IPS DF 6.9 (cell line): ENCODE data around the gene ST6GALNAC1.
"Not testable (repeated sequence)": the region's sequence is repeated elsewhere in the genome, so short reads cannot be mapped to it uniquely, and the experiment has no call there.

Experiments
- DNase-seq: peaks from one replicate; pipeline ENCODE4 v3.0.0-alpha.2; 2013; ENCODE audit warnings: low read depth, low spot score
- H3K27ac ChIP-seq: one replicate; pipeline ENCODE4 v1.5.1; 2013; ENCODE audit warnings: low read length, control low read depth
- H3K27me3 ChIP-seq: 2 replicates; pipeline ENCODE4 v1.6.1; 2013; ENCODE audit warnings: mild to moderate bottlenecking, low read length; ENCODE audit not compliant: control insufficient read depth, insufficient read depth
- H3K36me3 ChIP-seq: 2 replicates; pipeline ENCODE4 v1.6.1; 2013; ENCODE audit warnings: low read length; ENCODE audit not compliant: control insufficient read depth, insufficient read depth
- H3K4me1 ChIP-seq: 2 replicates; pipeline ENCODE4 v1.6.1; 2013; ENCODE audit warnings: low read length; ENCODE audit not compliant: control insufficient read depth, insufficient read depth
- H3K4me3 ChIP-seq: 2 replicates; pipeline ENCODE4 v1.5.1; 2013; ENCODE audit warnings: mild to moderate bottlenecking, low read length
- H3K9me3 ChIP-seq: 2 replicates; pipeline ENCODE4 v1.6.1; 2013; ENCODE audit warnings: low read length, inconsistent platforms; ENCODE audit not compliant: control insufficient read depth, insufficient read depth
- WGBS: extraction: QIAGEN DNeasy Blood & Tissue Kit; methylation state at CpG from one replicate; pipeline ENCODE4 v1.1.7; 2013; ENCODE audit warnings: mixed read lengths, missing lambda C conversion rate; ENCODE audit not compliant: insufficient read length, insufficient coverage; 5-methylcytosine and 5-hydroxymethylcytosine counted together

The ST6GALNAC1 gene

DNA sequence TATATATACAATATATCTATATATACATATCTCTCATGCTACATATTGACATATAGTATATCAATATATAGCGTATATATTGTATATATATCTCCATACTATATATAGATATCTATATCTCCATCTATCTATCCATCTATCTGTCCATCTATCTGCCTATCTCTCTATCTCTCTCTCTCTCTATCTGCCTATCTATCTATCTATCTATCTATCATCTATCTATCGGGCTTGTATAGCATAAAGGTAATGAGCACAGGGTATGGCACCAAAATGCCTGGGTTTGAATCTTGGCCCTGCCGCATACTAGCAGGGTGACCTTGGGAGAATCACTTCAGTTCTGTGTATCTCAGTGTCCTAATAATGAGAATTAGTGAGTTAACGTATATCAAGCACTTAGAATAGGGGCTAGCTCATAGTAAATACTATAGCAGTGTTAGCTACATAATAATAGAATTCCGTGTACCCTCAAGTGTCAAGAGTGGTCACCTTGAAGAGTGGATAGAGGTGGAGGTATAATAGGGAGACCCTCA is 1.5 kb downstream of the ST6GALNAC1 start:
- no CpG with 5 or more reads among the region's 5 CpGs for WGBS
- Histone ChIP-seq H3K9me3 (no peaks in the 10 kb centered on the region), H3K27ac (no peak overlapping the region), H3K4me1 (no peaks in the 10 kb centered on the region), H3K4me3 (no peak overlapping the region), H3K36me3 (no peaks in the 10 kb centered on the region), H3K27me3 (no peaks in the 10 kb centered on the region)
- no peak for DNase-seq

DNA sequence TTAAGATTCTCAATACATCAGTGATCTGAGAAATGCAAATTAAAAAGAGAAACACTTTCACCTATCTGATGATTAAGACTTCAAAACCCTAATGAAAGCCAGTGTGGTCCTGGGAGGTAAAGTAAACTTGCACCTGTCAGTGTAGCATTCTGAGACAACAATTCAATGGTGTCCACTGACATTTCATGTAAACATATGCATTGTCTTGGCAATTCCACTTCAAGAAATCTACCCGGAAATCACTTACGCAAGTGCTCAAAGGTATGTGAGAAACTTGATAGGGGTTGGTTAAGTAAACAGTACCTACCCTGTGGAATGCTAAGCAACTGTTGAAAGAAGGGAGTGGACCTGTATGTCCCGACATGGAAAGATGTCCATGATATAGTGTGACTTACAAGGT is 2.1 kb downstream of the ST6GALNAC1 start:
- no peaks in the 10 kb centered on the region for H3K27me3 ChIP-seq
- no peak overlapping the region for H3K4me3 ChIP-seq
- H3K4me1 ChIP-seq, result no peaks in the 10 kb centered on the region
- no peak for DNase-seq
- WGBS, result no CpG with 5 or more reads among the region's 3 CpGs
- H3K9me3 ChIP-seq, result no peaks in the 10 kb centered on the region
- no peaks in the 10 kb centered on the region for H3K36me3 ChIP-seq
- H3K27ac ChIP-seq, result no peak overlapping the region

DNA sequence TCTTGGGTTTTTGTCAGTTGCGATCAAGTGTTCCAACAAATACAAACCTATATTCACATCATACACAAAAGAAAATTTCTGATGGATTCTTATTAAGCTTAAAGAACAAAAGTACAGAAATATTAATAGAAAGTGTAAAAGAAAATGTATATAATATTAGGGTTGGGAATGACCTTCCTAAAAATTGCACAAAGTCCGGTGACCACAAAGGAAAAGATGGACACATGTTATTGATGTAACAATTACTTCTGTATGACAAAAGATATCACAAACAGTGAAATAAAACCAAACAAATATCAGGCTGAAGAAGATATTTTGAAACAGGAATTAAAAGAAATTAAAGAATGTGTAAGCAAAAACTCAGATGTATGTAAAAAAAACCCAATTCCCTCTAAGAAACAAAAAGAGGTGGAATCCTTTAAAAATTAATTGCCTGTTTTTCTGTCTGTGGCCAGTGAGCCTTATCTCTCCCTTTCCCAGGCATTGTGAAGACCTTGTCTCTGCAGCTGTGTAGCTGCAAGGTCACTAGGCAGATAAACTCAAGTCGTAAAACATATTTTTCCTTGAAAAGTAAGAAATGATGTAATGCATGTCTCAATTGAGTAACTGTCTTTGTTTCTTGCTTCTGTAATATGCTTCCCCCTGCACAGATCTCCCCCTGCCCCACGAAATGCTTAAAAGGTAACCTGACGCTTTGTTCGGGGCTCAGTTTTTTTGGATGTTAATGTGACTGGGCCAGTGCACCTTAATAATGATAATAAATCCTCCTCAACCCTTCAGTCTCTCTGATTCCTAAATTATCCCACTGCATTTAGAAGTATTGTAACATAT is 2.8 kb downstream of the ST6GALNAC1 start:
- WGBS, result no CpG with 5 or more reads among the region's 6 CpGs
- Histone ChIP-seq H3K4me3 (no peak overlapping the region), H3K9me3 (no peaks in the 10 kb centered on the region), H3K27ac (no peak overlapping the region), H3K36me3 (no peaks in the 10 kb centered on the region), H3K27me3 (no peaks in the 10 kb centered on the region), H3K4me1 (no peaks in the 10 kb centered on the region)
- DNase-seq, result no peak

DNA sequence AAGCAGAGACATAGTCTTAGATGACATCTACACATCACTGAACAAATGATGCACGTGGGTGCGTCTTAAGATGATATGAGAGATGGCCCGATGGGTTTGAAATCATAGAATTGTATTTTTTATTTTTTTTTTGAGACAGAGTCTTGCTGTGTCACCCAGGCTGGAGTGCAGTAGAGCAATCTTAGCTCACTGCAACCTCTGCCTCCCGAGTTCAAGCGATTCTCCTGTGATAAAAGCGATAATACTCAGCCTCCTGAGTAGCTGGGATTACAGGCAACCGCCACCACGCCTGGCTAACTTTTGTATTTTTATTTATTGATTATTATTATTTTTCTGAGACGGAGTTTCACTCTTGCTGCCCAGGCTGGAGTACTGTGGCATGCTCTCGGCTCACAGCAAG is 5.3 kb downstream of the ST6GALNAC1 start:
- whole genome bisulfite sequencing, result no CpG with 5 or more reads among the region's 10 CpGs
- Histone ChIP-seq H3K27ac (no peak overlapping the region), H3K27me3 (no peaks in the 10 kb centered on the region), H3K4me3 (no peak overlapping the region), H3K4me1 (no peaks in the 10 kb centered on the region), H3K36me3 (no peaks in the 10 kb centered on the region), H3K9me3 (no peaks in the 10 kb centered on the region)
- no peak for DNase-seq

DNA sequence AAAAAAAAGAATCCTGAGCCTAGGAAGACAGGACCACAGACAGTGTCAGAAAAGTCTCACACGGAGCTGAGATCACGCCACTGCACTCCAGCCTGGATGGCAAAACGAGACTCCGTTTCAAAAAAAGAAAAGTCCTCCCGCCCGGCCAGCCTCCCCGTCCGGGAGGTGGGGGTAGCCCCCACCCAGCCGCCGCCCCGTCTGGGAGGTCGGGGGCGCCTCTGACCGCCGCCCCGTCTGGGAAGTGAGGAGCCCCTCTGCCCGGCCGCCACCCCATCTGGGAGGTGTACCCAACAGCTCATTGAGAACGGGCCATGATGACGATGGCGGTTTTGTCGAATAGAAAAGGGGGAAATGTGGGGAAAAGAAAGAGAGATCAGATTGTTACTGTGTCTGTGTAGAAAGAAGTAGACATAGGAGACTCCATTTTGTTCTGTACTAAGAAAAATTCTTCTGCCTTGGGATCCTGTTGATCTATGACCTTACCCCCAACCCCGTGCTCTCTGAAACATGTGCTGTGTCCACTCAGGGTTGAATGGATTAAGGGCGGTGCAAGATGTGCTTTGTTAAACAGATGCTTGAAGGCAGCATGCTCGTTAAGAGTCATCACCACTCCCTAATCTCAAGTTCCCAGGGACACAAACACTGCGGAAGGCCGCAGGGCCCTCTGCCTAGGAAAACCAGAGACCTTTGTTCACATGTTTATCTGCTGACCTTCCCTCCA is 6.9 kb downstream of the ST6GALNAC1 start:
- H3K4me1 ChIP-seq, H3K4me3 ChIP-seq, H3K9me3 ChIP-seq, DNase-seq, H3K36me3 ChIP-seq, H3K27me3 ChIP-seq, H3K27ac ChIP-seq: not testable (repeated sequence)
- no CpG with 5 or more reads among the region's 27 CpGs for WGBS

DNA sequence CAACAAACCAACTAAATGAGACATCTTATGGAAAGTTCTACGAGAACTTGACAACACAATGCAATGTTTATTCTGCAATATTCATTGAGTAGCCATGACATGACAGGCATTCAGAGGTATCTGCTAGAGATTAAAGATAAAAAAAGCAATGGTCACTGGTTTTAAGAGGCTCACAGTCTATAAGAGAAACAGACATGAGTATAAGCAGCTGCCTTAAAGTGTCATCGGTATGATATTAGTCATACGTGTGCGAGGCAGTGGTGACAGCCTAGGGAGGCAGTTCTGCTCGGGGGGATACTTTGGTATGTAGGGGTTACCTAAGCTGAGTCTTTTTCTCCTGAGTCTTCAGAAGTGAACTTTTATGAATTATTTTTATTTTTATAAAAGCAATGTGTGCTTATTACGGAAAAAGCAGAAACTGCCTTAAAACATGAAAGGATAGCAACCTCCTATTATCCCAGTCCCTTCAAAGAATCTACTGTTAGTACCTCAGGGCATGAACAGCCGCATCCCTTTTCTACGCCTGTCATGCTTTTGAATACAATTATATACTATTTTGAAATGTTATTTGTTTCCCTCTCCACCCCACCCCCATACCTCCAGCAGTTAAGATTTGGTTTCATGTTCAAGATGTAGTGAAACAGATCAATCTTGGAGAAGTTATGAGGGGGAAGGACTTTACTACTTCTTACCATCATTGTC is 7.7 kb downstream of the ST6GALNAC1 start:
- no peak for DNase-seq
- Histone ChIP-seq H3K4me1 (no peaks in the 10 kb centered on the region), H3K27ac (no peak overlapping the region), H3K9me3 (no peaks in the 10 kb centered on the region), H3K4me3 (no peak overlapping the region), H3K36me3 (no peaks in the 10 kb centered on the region), H3K27me3 (no peaks in the 10 kb centered on the region)
- no CpG with 5 or more reads among the region's 8 CpGs for WGBS

DNA sequence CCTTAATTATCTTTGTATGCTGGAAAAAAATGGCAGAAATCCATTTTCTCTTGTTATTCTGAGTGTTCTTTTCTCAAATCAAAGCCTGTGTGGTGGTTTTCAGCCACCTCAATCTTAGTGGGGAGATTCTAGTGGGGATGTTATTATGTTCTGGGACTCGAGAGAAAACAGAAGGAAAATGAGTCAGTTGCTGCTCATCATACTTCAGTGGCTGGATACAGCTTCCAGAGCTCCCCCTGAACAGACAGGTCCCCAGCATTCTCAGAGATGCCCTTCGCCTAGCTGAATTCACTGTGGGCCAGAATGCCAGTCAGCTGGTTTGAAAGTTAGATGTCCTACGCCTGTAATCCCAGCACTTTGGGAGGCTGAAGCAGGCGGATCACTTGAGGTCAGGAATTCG is 8.5 kb downstream of the ST6GALNAC1 start:
- no peaks in the 10 kb centered on the region for H3K9me3 ChIP-seq
- H3K36me3 ChIP-seq, result no peaks in the 10 kb centered on the region
- WGBS, result no CpG with 5 or more reads among the region's 5 CpGs
- no peaks in the 10 kb centered on the region for H3K27me3 ChIP-seq
- H3K4me3 ChIP-seq, result no peak overlapping the region
- H3K4me1 ChIP-seq, result no peaks in the 10 kb centered on the region
- no peak overlapping the region for H3K27ac ChIP-seq
- DNase-seq, result no peak

DNA sequence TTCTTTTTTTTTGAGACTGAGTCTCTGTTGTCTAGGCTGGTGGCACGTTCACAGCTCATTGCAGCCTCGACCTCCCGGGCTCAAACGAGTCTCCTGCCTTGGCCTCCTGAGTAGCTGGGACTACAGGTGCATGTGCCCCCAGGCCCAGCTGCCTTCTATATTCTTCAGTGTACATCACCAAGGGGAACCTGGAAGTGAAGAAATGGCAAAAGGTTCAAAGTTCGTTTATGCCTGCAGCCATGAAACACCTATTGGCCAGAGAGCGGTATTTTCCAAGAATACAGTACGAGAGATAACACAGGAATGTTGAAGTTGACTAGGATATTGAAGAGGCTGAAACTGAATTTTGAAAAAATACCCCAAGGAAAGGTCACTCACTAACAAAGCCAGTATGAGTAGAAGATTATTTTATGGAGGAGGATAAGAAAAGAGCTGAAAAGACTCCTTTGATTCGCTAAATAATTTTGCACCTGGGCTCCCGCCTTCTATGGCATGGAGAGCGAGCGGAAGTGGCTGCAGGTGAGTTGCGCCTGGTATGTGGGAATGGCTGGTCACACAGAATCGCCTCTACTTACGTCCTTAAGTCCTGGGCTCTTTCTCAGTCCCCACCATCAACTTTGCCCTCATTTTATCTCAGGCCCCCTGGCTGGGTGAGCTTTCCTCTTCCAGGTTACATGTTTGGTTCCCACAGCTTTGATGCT is 9.8 kb downstream of the ST6GALNAC1 start:
- Histone ChIP-seq H3K9me3 (no peaks in the 10 kb centered on the region), H3K4me1 (no peaks in the 10 kb centered on the region), H3K27ac (no peak overlapping the region), H3K4me3 (no peak overlapping the region), H3K27me3 (no peaks in the 10 kb centered on the region), H3K36me3 (no peaks in the 10 kb centered on the region)
- no CpG with 5 or more reads among the region's 14 CpGs for WGBS
- DNase-seq, result no peak

DNA sequence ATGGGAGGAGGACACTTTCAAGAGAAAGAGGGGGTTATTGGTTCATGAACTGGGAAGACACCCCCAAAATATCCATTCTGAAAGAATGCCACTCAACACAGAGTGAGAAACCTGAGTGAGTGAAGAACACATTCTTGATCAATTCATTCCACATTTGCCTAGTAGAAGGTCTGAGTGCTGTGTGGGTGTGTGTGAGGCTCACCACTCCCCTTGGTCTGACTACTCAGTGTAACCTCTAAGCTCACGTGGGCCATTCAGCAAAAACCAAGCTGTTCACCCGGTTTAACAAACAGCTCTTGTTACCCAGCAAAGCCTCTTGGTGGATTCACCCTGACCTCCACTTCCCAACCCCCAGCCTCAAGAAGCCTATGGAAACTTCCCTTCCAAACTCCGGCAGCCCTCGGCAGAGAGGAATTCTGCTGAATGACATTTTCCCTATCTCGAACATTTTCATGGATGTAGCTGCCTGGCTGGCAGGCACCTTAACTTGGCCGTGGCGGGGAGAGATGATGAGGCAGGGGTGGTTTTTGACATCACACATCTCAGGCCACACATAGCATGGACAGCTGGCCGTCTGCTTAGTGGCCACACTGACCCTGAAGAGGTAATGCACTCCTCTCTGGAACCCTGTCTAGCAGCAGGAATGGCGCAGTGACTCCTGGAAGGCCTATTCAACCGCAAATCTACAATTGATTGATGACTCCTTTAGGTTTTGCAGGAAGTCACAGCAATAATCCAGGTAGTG is 11.6 kb downstream of the ST6GALNAC1 start:
- WGBS, result no CpG with 5 or more reads among the region's 10 CpGs

More for the DNA sequence above, 11.6 kb downstream of the ST6GALNAC1 start:
- no peak overlapping the region for H3K27ac ChIP-seq
- DNase-seq, result no peak
- H3K36me3 ChIP-seq, result no peaks in the 10 kb centered on the region
- no peaks in the 10 kb centered on the region for H3K9me3 ChIP-seq
- no peak overlapping the region for H3K4me3 ChIP-seq
- H3K27me3 ChIP-seq, result no peaks in the 10 kb centered on the region
- H3K4me1 ChIP-seq, result no peaks in the 10 kb centered on the region
